Caco-2 (cell line): Measurements from ENCODE around the gene POLR1H. TPM values are rescaled to one million over a fixed set of nuclear protein-coding genes. Genes with fewer than 3 reads are reported as not detected.
A peak's percentile ranks its signal among the peaks of the same experiment; 100 is the strongest.

Experiments used
- BruUV-seq: library from RNA; stranded (reverse); fragments of 400-500 nt; replicated peaks from 2 replicates; lab custom pipeline; 2021; lab: Mats Ljungman, UMichigan
- CTCF ChIA-PET: fragments of 300-600 bp; sonication (Branson Sonifier 250); formaldehyde crosslinking; loops from one replicate; lab custom pipeline; 2022; ENCODE audit warnings: antibody characterized with exemption; lab: Charles Lee
- POLR2A ChIA-PET: fragments of 300-600 bp; sonication (Branson Sonifier 250); formaldehyde crosslinking; loops from one replicate; lab custom pipeline; 2022; ENCODE audit warnings: antibody characterized with exemption; lab: Charles Lee
- DNase-seq, 2 experiments: peaks; one replicate each; pipeline versions ENCODE4 v3.0.0 to v3.0.0-alpha.2; 2020 to 2022
- H3K27me3 ChIP-seq: replicated peaks from 2 replicates; pipeline ENCODE4 v1.6.0; 2011; ENCODE audit warnings: low read length; ENCODE audit not compliant: control insufficient read depth, insufficient read depth
- H3K36me3 ChIP-seq: 2 replicates; pipeline ENCODE4 v1.5.1; 2011; ENCODE audit warnings: low read length; ENCODE audit not compliant: control insufficient read depth, insufficient read depth
- H3K4me1 ChIP-seq: fragments of 250-450 bp; sonication (Bioruptor Pico); 2 replicates; pipeline ENCODE4 v1.5.1; 2020; ENCODE audit warnings: mild to moderate bottlenecking
- H3K4me3 ChIP-seq: 2 replicates; pipeline ENCODE4 v1.5.1; 2011; ENCODE audit warnings: low read depth, mild to moderate bottlenecking, control low read depth, low read length
- H3K9me3 ChIP-seq: fragments of 250-450 bp; sonication (Bioruptor Pico); 2 replicates; pipeline ENCODE4 v1.5.1; 2020; ENCODE audit warnings: mild to moderate bottlenecking, moderate library complexity
- H3K27ac Mint-ChIP-seq: one replicate; pipeline ENCODE4 v1.8.0; 2022; ENCODE audit warnings: mixed read lengths; ENCODE audit not compliant: unreplicated experiment
- H3K27me3 Mint-ChIP-seq: one replicate; pipeline ENCODE4 v1.8.0; 2022; ENCODE audit warnings: mixed read lengths; ENCODE audit not compliant: insufficient read depth, unreplicated experiment
- H3K36me3 Mint-ChIP-seq: one replicate; pipeline ENCODE4 v1.8.0; 2022; ENCODE audit warnings: mild to moderate bottlenecking, mixed read lengths; ENCODE audit not compliant: insufficient read depth, unreplicated experiment
- H3K4me1 Mint-ChIP-seq: one replicate; pipeline ENCODE4 v1.8.0; 2022; ENCODE audit warnings: low read depth, mixed read lengths; ENCODE audit not compliant: unreplicated experiment
- H3K4me3 Mint-ChIP-seq: one replicate; pipeline ENCODE4 v1.8.0; 2022; ENCODE audit warnings: mild to moderate bottlenecking, moderate library complexity, mixed read lengths; ENCODE audit not compliant: unreplicated experiment
- H3K9me3 Mint-ChIP-seq: one replicate; pipeline ENCODE4 v1.8.0; 2022; ENCODE audit warnings: mixed read lengths; ENCODE audit not compliant: unreplicated experiment
- CTCF ChIP-seq, 2 experiments: fragments of 200-600 bp in 1 of 2; IDR thresholded peaks; 1 replicate in 1 of 2; 2 replicates in 1 of 2; pipeline versions ENCODE4 v1.5.1 to v1.8.0; 2011 to 2022; ENCODE audit warnings: antibody characterized with exemption in 1 of 2, control low read depth in 1 of 2, inconsistent platforms in 1 of 2, low read depth in 1 of 2, low read length in 1 of 2, mild to moderate bottlenecking in 1 of 2, moderate library complexity in 1 of 2; ENCODE audit not compliant: insufficient read depth in 1 of 2, severe bottlenecking in 1 of 2, unreplicated experiment in 1 of 2
- intact Hi-C: fragments of 100-400 bp; cut with micrococcal nuclease; formaldehyde crosslinking; loops from one replicate; pipeline ENCODE4 v1.10.0; 2022; ENCODE audit not compliant: unreplicated experiment
- total RNA-seq: library from RNA; stranded (reverse); gene quantifications from 2 replicates; pipeline ENCODE4 v1.2.3, GENCODE V29; 2022

Gene POLR1H
- total RNA-seq, 1 experiment from 2014 or later: 27.6 TPM

- peaks cover 14% of the 10 kb centered on the region for H3K36me3 Mint-ChIP-seq
- peak overlapping the region; percentile 90 for H3K27ac Mint-ChIP-seq
- H3K9me3 Mint-ChIP-seq: no peaks in the 10 kb centered on the region
- H3K4me3 Mint-ChIP-seq: peak overlapping the region; percentile 88
- intact Hi-C loops: loop anchor here (1.0 to 5.0 kb wide), 2 partner anchors 41 to 100 kb away; partner anchors contain the start of genes TRIM10 and TRIM15
- H3K36me3 ChIP-seq: no peaks in the 10 kb centered on the region
- TF ChIP-seq CTCF (IDR thresholded peaks at IDR 0.05; ENCODE audit: insufficient read depth in 1 of 2, low read depth in 1 of 2, low read length in 1 of 2, severe bottlenecking in 1 of 2, unreplicated experiment in 1 of 2): no peak
- BruUV-seq: no TSS peak
- H3K27me3 Mint-ChIP-seq: no peaks in the 10 kb centered on the region
- H3K4me3 ChIP-seq: peak overlapping the region; percentile 77
- H3K4me1 Mint-ChIP-seq: peaks cover 15% of the 10 kb centered on the region
- H3K4me1 ChIP-seq: peaks cover 16% of the 10 kb centered on the region; the same call in 1 of the 2 replicates
- ChIA-PET POLR2A (interaction anchor here (1.0 to 2.1 kb wide), 3 partner anchors 12 to 97 kb away, joined by 3 to 8 read pairs (median 5); no protein-coding TSS in a partner anchor), CTCF (interaction anchor here (0.6 to 2.1 kb wide), 2 partner anchors 69 to 224 kb away, joined by 3 to 4 read pairs; no protein-coding TSS in a partner anchor)
- H3K27me3 ChIP-seq: no peaks in the 10 kb centered on the region
- no peaks in the 10 kb centered on the region for H3K9me3 ChIP-seq
- no peak for DNase-seq
Observed at GRCh38 chr6:30061858-30062458, 893 bp downstream of the POLR1H start.

GRCh38 chr6:30062471-30063178 is 1.6 kb downstream of the POLR1H start:
- Mint-ChIP-seq H3K27me3 (no peaks in the 10 kb centered on the region), H3K36me3 (peaks cover 19% of the 10 kb centered on the region), H3K27ac (no peak overlapping the region), H3K4me3 (peak overlapping the region; percentile 88), H3K4me1 (peaks cover 20% of the 10 kb centered on the region), H3K9me3 (no peaks in the 10 kb centered on the region)
- H3K4me3 ChIP-seq: peak overlapping the region; percentile 77; the same call in 1 of the 2 replicates
- no peak for DNase-seq
- H3K27me3 ChIP-seq: no peaks in the 10 kb centered on the region
- H3K4me1 ChIP-seq: peaks cover 17% of the 10 kb centered on the region
- CTCF ChIA-PET: interaction anchor here (0.6 kb wide), 1 partner anchor 193 kb away, joined by 7 read pairs; no protein-coding TSS in a partner anchor
- intact Hi-C loops: loop anchor here (5.0 kb wide), 1 partner anchor 100 kb away; the partner anchor contains the start of genes TRIM10 and TRIM15
- H3K36me3 ChIP-seq: no peaks in the 10 kb centered on the region
- BruUV-seq: no TSS peak
- H3K9me3 ChIP-seq: no peaks in the 10 kb centered on the region
- POLR2A ChIA-PET: no interaction called here
- no peak for TF ChIP-seq CTCF (IDR thresholded peaks at IDR 0.05; ENCODE audit: insufficient read depth in 1 of 2, low read depth in 1 of 2, low read length in 1 of 2, severe bottlenecking in 1 of 2, unreplicated experiment in 1 of 2)

GRCh38 chr6:30063315-30063714 is 2.2 kb downstream of the POLR1H start:
- no peaks in the 10 kb centered on the region for H3K9me3 ChIP-seq
- no peaks in the 10 kb centered on the region for H3K36me3 ChIP-seq
- H3K9me3 Mint-ChIP-seq: no peaks in the 10 kb centered on the region
- intact Hi-C loops: loop anchor here (5.0 kb wide), 1 partner anchor 99 kb away; the partner anchor contains the start of genes TRIM10 and TRIM15
- peaks cover 27% of the 10 kb centered on the region for H3K4me1 Mint-ChIP-seq
- CTCF ChIA-PET: no interaction called here
- POLR2A ChIA-PET: no interaction called here
- H3K4me3 Mint-ChIP-seq: peak overlapping the region; percentile 40
- H3K4me1 ChIP-seq: peaks cover 20% of the 10 kb centered on the region
- no peak for DNase-seq
- H3K27ac Mint-ChIP-seq: no peak overlapping the region
- H3K27me3 ChIP-seq: no peaks in the 10 kb centered on the region
- no TSS peak for BruUV-seq
- no peak for TF ChIP-seq CTCF (IDR thresholded peaks at IDR 0.05; ENCODE audit: insufficient read depth in 1 of 2, low read depth in 1 of 2, low read length in 1 of 2, severe bottlenecking in 1 of 2, unreplicated experiment in 1 of 2)
- H3K27me3 Mint-ChIP-seq: no peaks in the 10 kb centered on the region
- no peak overlapping the region for H3K4me3 ChIP-seq
- peaks cover 19% of the 10 kb centered on the region for H3K36me3 Mint-ChIP-seq
